ENCODE results near the gene VPS13D.

DNA sequence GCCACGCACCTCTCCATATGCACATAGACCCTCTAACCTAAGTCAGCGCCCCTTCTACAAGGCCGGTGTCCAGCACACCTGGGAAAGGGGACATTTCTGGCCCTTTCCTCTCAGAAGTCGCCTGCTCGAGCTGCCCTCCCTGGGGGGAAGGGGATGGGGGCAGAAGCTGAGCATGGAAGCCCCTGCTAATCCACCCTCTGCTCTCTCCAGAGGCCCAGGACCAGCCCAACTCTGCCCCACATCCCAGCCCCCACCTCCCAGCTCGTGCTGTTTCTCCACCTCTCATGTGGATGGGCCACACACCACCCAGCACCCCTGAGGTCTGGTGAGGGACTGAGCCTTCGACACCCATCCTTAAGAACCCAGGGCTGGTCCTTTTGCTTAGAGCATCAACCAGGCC is 48.3 kb upstream of the VPS13D start:
- TF ChIP-seq, protein P1, sequence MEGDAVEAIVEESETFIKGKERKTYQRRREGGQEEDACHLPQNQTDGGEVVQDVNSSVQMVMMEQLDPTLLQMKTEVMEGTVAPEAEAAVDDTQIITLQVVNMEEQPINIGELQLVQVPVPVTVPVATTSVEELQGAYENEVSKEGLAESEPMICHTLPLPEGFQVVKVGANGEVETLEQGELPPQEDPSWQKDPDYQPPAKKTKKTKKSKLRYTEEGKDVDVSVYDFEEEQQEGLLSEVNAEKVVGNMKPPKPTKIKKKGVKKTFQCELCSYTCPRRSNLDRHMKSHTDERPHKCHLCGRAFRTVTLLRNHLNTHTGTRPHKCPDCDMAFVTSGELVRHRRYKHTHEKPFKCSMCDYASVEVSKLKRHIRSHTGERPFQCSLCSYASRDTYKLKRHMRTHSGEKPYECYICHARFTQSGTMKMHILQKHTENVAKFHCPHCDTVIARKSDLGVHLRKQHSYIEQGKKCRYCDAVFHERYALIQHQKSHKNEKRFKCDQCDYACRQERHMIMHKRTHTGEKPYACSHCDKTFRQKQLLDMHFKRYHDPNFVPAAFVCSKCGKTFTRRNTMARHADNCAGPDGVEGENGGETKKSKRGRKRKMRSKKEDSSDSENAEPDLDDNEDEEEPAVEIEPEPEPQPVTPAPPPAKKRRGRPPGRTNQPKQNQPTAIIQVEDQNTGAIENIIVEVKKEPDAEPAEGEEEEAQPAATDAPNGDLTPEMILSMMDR (IDR thresholded peaks at IDR 0.05), result no peak
- no peak for TF ChIP-seq POLR2A (IDR thresholded peaks at IDR 0.05)

All from esophagus squamous epithelium (tissue), 4 donors.